ENCODE results near the gene CASQ1. TPM values are rescaled to one million over a fixed set of nuclear protein-coding genes. Genes with fewer than 3 reads are reported as not detected.

The CASQ1 gene
- total RNA-seq, 4 donors from 2014 or later: 0.12 to 0.23 TPM; not detected in 2

DNA sequence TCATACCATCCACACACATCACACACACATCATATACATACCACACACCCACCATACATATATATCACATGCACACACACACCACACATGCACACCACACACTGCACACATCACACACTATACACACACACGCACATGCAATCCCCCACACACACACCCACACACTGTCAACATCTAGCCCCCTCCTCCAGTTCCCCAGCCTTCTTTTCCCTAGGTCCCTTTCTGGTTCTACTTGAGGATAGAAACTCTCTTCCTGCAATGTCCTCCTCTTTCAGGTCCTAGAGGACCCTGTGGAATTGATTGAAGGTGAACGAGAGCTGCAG, 4.3 kb downstream of the CASQ1 start:
- intact Hi-C loops (cut with DNase I; ENCODE audit: low total_unique reads): loop anchor here (5.0 to 10.0 kb wide), 3 partner anchors 58 to 98 kb away; no protein-coding TSS in a partner anchor
- no peak overlapping the region for H3K4me3 ChIP-seq (ENCODE audit: low read depth, poor library complexity, severe bottlenecking)
- DNase-seq (ENCODE audit: low spot score in 2 of 2): no peak
- no peak for TF ChIP-seq POLR2A (IDR thresholded peaks at IDR 0.05)
- TF ChIP-seq, protein P1, sequence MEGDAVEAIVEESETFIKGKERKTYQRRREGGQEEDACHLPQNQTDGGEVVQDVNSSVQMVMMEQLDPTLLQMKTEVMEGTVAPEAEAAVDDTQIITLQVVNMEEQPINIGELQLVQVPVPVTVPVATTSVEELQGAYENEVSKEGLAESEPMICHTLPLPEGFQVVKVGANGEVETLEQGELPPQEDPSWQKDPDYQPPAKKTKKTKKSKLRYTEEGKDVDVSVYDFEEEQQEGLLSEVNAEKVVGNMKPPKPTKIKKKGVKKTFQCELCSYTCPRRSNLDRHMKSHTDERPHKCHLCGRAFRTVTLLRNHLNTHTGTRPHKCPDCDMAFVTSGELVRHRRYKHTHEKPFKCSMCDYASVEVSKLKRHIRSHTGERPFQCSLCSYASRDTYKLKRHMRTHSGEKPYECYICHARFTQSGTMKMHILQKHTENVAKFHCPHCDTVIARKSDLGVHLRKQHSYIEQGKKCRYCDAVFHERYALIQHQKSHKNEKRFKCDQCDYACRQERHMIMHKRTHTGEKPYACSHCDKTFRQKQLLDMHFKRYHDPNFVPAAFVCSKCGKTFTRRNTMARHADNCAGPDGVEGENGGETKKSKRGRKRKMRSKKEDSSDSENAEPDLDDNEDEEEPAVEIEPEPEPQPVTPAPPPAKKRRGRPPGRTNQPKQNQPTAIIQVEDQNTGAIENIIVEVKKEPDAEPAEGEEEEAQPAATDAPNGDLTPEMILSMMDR (IDR thresholded peaks at IDR 0.05): no peak
- 81 to 87% methylated on average over 2 of the region's 2 CpGs for WGBS, 2 donors

GRCh38 chr1:160196143-160196542, 5.8 kb downstream of the CASQ1 start:
- 83 to 84% methylated on average over 4 of the region's 4 CpGs for WGBS, 2 donors
- no peak overlapping the region for H3K4me3 ChIP-seq (ENCODE audit: low read depth, poor library complexity, severe bottlenecking)
- DNase-seq (ENCODE audit: low spot score in 2 of 2): no peak
- intact Hi-C loops (cut with DNase I; ENCODE audit: low total_unique reads): loop anchor here (10.0 kb wide), 1 partner anchor 91 kb away; no protein-coding TSS in a partner anchor
- TF ChIP-seq, protein P1 (IDR thresholded peaks at IDR 0.05): no peak
- no peak for TF ChIP-seq POLR2A (IDR thresholded peaks at IDR 0.05)

GRCh38 chr1:160197231-160197630, 6.9 kb downstream of the CASQ1 start:
- TF ChIP-seq POLR2A (IDR thresholded peaks at IDR 0.05): no peak
- TF ChIP-seq, protein P1 (IDR thresholded peaks at IDR 0.05): no peak
- intact Hi-C loops (cut with DNase I; ENCODE audit: low total_unique reads): loop anchor here (10.0 kb wide), 1 partner anchor 92 kb away; no protein-coding TSS in a partner anchor
- H3K4me3 ChIP-seq (ENCODE audit: low read depth, poor library complexity, severe bottlenecking): no peak overlapping the region
- DNase-seq (ENCODE audit: low spot score in 2 of 2): no peak
- WGBS, 2 donors: 95 to 96% methylated on average over 4 of the region's 4 CpGs

DNA sequence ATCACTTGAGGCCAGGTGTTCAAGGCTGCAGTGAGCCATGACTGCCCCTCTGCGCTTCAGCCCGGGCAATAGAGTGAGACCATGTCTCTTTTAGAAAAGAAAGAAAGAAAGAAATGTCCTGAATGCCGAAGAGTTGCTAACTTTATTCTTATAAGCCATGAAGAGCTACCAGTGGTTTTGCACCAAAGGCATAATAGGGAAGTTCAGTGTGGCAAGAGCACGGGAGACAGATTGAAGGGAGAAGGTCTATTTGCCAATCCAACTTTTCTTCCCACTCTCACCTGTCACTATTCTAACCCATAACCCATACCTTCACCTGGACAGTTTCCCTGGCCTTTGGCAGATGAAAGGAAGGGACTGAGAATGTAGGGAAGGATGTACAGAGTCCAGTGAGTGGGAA, 10.4 kb downstream of the CASQ1 start:
- 87 to 92% methylated on average over 4 of the region's 4 CpGs for WGBS, 2 donors
- intact Hi-C loops (cut with DNase I; ENCODE audit: low total_unique reads): no loop called here
- TF ChIP-seq POLR2A (IDR thresholded peaks at IDR 0.05): no peak
- TF ChIP-seq, protein P1 (IDR thresholded peaks at IDR 0.05): no peak
- no peak for DNase-seq (ENCODE audit: low spot score in 2 of 2)
- no peak overlapping the region for H3K4me3 ChIP-seq (ENCODE audit: low read depth, poor library complexity, severe bottlenecking)

GRCh38 chr1:160204526-160205241, 14.3 kb downstream of the CASQ1 start:
- intact Hi-C loops (cut with DNase I; ENCODE audit: low total_unique reads): no loop called here
- 25 to 26% methylated on average over 7 of the region's 7 CpGs for WGBS, 2 donors
- peak in 1 of 2 donors; percentile 66 for DNase-seq (ENCODE audit: low spot score in 2 of 2)
- TF ChIP-seq, protein P1 (IDR thresholded peaks at IDR 0.05): no peak
- TF ChIP-seq POLR2A (IDR thresholded peaks at IDR 0.05): no peak
- no peak overlapping the region for H3K4me3 ChIP-seq (ENCODE audit: low read depth, poor library complexity, severe bottlenecking)
